Fibroblast of upper back skin (primary cell): ENCODE results near the gene NABP1.
A peak's percentile ranks its signal among the peaks of the same experiment; 100 is the strongest.

ENCODE experiments used
- DNase-seq: peaks from one replicate; pipeline ENCODE4 v3.0.0-alpha.2; 2013

The NABP1 gene

GRCh38 chr2:191686066-191686465 lies 8.1 kb downstream of the NABP1 start:
- peak; percentile 47 for DNase-seq

GRCh38 chr2:191686729-191687128 lies 8.8 kb downstream of the NABP1 start:
- DNase-seq: no peak

- no peak for DNase-seq
These were observed 9.9 kb downstream of the NABP1 start for GRCh38 chr2:191687867-191688266.

- DNase-seq: peak; percentile 90
These were observed 11.2 kb downstream of the NABP1 start for GRCh38 chr2:191688934-191689695.

DNA sequence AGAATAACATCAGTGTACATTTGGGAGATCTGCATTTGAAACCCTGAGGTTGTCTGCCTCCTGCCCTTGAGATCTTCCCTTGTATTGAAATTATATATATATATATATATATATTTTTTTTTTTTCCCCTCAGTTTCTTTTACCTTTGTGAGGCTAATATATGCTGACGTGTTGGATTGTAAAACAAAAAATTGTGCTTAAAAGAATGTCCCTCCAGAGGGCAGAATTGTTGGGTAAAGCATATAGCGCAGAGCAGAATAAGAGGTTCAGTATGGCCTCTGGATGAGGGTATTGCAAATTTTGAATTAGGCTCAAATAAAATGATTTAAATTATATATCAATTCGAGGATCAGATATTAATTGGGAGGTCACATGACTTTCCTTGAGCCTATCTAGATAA lies 12.4 kb downstream of the NABP1 start:
- no peak for DNase-seq

GRCh38 chr2:191691016-191691735 lies 13.2 kb downstream of the NABP1 start:
- DNase-seq: peak; percentile 85

- no peak for DNase-seq
These were observed 14.0 kb downstream of the NABP1 start for GRCh38 chr2:191691898-191692297.

- DNase-seq: no peak
These were observed 14.7 kb downstream of the NABP1 start for GRCh38 chr2:191692502-191693115.

DNA sequence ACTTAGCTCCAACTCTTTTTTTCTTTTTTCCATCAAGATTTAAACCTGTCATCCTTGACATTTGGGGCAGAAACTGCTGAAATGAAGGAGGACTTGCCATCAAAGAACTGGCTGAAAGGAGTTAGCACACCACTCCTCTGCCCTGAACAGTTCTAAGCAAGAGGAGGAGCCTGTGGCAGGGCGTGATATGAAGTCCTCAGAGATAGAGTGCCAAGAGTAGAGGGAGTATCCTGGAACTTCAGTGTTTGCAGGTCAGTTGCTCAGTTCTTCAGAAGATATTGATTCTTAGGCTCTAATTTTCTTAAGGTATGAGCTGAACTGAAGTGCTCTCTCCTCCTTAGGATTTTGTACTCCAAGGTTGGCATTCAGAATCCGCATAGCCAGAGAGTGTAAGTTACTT lies 15.2 kb downstream of the NABP1 start:
- DNase-seq: no peak

DNA sequence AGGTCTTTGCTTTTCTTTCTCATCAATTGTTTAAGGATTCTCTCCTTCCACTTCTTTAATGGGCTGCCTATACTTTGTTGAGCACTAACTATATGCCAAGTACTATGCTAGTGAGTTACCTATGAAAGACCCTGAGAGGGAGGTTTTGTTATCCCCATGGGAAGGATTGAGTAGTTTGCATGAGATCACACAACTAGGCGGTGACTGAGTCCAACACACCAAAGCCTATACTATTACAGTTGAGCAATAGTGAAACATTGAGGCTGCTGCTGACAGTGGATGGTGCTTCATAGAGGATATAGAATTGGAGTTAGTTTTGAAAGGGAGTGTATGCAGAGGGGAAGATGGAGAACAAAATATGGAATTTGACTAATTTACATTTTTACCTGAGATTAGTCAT lies 15.8 kb downstream of the NABP1 start:
- no peak for DNase-seq

- DNase-seq: peak; percentile 90
These were observed 18.1 kb downstream of the NABP1 start for GRCh38 chr2:191696001-191696400.

DNA sequence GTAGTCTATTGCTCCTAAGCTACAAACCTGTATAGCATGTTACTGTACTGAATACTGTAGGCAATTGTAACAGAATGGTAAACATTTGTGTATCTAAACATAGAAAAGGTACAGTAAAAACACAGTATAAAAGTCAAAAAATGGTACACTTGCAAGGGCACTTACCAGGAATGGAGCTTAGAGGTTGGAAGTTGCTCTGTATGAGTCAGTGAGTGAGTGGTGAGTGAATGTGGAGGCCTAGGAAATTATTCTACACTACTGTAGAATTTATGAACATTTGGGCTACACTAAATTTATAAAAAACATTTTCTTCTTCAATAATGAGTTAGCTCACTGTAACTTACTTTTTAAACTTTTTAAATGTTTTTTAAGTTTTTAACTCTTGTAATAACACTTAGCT lies 19.0 kb downstream of the NABP1 start:
- DNase-seq: no peak

GRCh38 chr2:191697870-191698269 lies 19.9 kb downstream of the NABP1 start:
- no peak for DNase-seq

DNA sequence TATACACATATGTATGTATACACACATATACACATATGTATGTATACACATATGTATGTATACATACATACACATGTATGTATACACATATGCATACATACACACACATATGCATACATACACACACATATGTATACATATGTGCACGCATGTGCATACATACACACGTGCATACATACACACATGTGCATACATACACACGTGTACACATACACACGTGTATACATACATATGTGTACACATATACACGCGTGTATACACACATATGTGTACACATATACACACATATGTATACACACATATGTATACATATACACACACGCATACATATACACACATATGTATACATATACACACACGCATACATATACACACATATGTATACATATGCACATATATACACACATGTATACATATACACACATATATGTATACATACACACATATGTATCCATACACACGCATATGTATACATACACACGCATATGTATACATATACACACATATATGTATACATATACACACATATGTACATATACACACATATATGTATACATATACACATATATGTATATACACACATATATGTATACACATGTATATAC lies 21.5 kb downstream of the NABP1 start:
- DNase-seq: no peak

GRCh38 chr2:191701029-191701428 lies 23.1 kb downstream of the NABP1 start:
- no peak for DNase-seq

DNA sequence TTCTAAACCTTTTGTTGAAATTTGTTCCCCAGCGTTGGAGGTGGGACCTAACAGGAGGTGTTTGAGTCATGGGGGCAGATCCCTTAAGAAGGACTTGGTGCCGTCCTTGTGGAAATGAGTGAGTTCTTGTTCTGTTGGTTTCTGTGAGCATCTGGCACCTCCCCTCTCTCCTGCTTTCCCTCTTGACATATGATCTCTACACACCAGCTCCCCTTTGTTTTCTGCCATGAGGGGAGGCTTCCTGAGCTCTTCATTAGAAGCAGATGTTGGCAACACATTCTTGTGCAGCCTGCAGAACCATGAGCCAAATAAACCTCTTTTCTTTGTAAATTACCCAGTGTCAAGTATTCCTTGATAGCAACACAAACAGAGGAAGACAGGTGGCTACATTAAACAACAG lies 23.8 kb downstream of the NABP1 start:
- peak; percentile 52 for DNase-seq

DNA sequence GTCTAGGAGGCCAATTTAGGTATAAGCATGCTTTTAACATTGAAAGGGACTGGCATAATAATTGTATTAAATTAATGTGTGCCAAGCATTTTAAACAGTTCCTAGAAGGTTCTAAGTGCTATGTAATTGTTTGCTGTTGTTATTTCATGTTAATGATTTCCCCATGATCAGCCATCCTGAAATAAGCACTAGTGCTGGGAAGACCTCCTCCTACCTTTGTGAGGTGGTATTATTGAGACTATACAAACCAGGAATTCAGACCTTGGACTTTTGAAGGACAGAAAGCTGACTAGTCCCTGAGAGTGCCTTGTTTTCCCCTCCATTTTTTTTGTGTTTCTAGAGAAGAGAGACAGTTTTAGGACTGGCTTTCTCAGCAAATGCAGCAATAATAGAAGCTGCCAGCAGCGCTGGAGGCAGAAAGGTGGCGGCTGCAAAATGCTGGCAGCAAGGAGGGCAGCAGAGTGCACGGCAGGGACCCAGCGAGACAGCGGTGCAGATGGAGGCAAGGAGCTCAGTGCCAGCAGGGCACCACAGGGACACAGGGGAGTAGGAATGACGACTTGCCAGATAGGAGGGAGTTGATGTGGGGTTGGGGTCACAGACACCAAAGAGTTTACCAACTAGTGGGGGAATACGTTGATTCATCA lies 25.3 kb downstream of the NABP1 start:
- DNase-seq: no peak

DNA sequence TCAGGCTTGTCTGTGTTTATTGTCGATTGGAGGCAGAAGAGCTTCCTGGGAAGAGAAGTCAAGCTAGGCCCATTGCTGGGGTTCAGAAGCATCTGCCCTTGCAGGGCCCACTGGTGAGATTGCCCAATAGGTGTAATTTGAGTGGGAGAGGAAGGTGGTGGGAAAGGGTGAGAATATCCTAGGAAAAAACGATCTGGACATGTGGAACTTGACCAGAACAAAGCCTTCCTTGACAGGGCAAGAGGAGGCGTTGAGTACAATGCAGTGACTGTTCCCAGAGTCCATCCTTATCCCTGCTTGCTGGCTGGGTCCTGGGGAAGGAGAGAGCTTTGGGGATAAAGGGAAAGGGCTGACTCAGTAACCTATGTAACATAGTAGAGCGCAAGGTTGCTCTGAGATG lies 27.1 kb downstream of the NABP1 start:
- DNase-seq: no peak

DNA sequence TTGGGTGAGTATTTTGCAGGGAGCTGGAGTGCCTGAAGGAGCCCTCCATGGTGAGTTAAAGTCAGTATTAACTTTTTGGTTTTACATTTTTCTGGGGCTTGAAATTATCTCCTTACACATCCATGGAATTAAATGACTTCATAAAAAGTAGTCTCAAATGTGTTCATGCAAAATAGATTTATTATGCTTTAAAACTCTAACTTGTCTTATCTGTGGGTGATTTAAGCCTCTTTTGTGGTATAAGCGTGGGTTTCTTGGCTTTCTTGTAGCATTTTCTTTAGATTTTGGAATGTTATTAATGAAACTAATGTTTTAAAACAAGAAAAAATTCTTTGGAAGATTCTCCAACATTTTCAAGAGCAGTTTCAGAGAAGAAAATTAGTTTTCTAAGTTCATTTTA lies 27.8 kb downstream of the NABP1 start:
- no peak for DNase-seq

GRCh38 chr2:191706791-191707190 lies 28.9 kb downstream of the NABP1 start:
- DNase-seq: no peak

DNA sequence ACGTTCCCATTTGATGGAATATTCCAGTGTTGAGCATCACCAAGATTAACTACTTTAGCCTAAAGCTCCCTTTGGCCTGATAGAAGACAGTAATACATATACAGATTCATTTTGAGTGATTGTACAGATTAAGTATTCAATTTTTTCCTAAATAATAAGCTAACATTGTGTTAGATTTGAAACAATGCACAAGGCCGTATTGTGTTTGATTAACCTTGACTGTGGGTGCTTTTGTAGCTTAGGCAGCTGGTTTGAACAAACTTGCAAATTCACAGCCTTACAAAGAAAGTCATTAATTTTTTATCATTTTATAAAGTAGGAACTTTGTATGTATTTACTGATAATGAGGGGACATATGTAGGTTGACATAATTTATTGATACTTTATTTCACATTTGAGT lies 29.6 kb downstream of the NABP1 start:
- DNase-seq: no peak

- DNase-seq: peak; percentile 92
These were observed 32.5 kb downstream of the NABP1 start for GRCh38 chr2:191710411-191710900.

GRCh38 chr2:191711621-191712020 lies 33.7 kb downstream of the NABP1 start:
- DNase-seq: no peak
